PFSK-1 (cell line): ENCODE results near the gene GHDC.

ENCODE experiments used
- FOXP2 ChIP-seq: optimal IDR thresholded peaks from 2 replicates; pipeline ENCODE3; 2011; ENCODE audit warnings: borderline replicate concordance, control low read depth, inconsistent platforms; ENCODE audit not compliant: insufficient read depth; ENCODE audit errors: extremely low read length, extremely low read depth
- POLR2AphosphoS5 ChIP-seq: IDR thresholded peaks from 2 replicates; pipeline ENCODE4 v1.6.1; 2012; ENCODE audit warnings: low read depth, mild to moderate bottlenecking, control low read depth, low read length, moderate library complexity
- REST ChIP-seq, 2 experiments: IDR thresholded peaks; 2 replicates each; pipeline versions ENCODE4 v1.6.1 to v1.8.0; 2011 to 2012; ENCODE audit warnings: low read depth in 2 of 2, low read length in 2 of 2, control low read depth in 1 of 2, inconsistent platforms in 1 of 2, mild to moderate bottlenecking in 1 of 2, moderate library complexity in 1 of 2; ENCODE audit not compliant: insufficient read depth in 1 of 2
- SIN3A ChIP-seq: IDR thresholded peaks from 2 replicates; pipeline ENCODE4 v1.6.1; 2012; ENCODE audit warnings: mild to moderate bottlenecking, low read length, moderate library complexity, borderline replicate concordance; ENCODE audit not compliant: insufficient read depth
- TAF1 ChIP-seq: IDR thresholded peaks from 2 replicates; pipeline ENCODE4 v1.6.1; 2012; ENCODE audit warnings: low read length, control low read depth, borderline replicate concordance; ENCODE audit not compliant: insufficient read depth

The GHDC gene

GRCh38 chr17:42174126-42174783 lies 20.0 kb downstream of the GHDC start:
- no peak for TF ChIP-seq FOXP2
- TF ChIP-seq SIN3A, result no peak
- no peak for TF ChIP-seq POLR2AphosphoS5
- TF ChIP-seq REST (IDR thresholded peaks at IDR 0.05; ENCODE audit: insufficient read depth in 1 of 2, low read depth in 2 of 2, low read length in 2 of 2), result no peak
- no peak for TF ChIP-seq TAF1

GRCh38 chr17:42171831-42172230 lies 22.5 kb downstream of the GHDC start:
- no peak for TF ChIP-seq REST (IDR thresholded peaks at IDR 0.05; ENCODE audit: insufficient read depth in 1 of 2, low read depth in 2 of 2, low read length in 2 of 2)
- TF ChIP-seq TAF1, result no peak
- TF ChIP-seq FOXP2, result no peak
- no peak for TF ChIP-seq POLR2AphosphoS5
- TF ChIP-seq SIN3A, result no peak

GRCh38 chr17:42169351-42169750 lies 24.9 kb downstream of the GHDC start:
- TF ChIP-seq TAF1 (no peak), POLR2AphosphoS5 (no peak), FOXP2 (no peak), SIN3A (no peak), REST (IDR thresholded peaks at IDR 0.05; ENCODE audit: insufficient read depth in 1 of 2, low read depth in 2 of 2, low read length in 2 of 2) (no peak)

- no peak for TF ChIP-seq FOXP2
- TF ChIP-seq POLR2AphosphoS5, result no peak
- TF ChIP-seq SIN3A, result no peak
- TF ChIP-seq TAF1, result no peak
- TF ChIP-seq REST (IDR thresholded peaks at IDR 0.05; ENCODE audit: insufficient read depth in 1 of 2, low read depth in 2 of 2, low read length in 2 of 2), result no peak
Measured at GRCh38 chr17:42167807-42168206, 26.5 kb downstream of the GHDC start.

- no peak for TF ChIP-seq TAF1
- TF ChIP-seq FOXP2, result no peak
- TF ChIP-seq SIN3A, result no peak
- no peak for TF ChIP-seq POLR2AphosphoS5
- TF ChIP-seq REST (IDR thresholded peaks at IDR 0.05; ENCODE audit: insufficient read depth in 1 of 2, low read depth in 2 of 2, low read length in 2 of 2), result no peak
Measured at GRCh38 chr17:42166196-42166763, 28.0 kb downstream of the GHDC start.
